Sigmoid colon (tissue), 4 donors: ENCODE measurements around the gene UBN2.

ENCODE experiments used
- CTCF ChIP-seq, 4 experiments: fragments of 450-650 bp in 3 of 4; fragments of 200-600 bp in 1 of 4; IDR thresholded peaks; one replicate each; pipeline ENCODE4 v1.5.1; 2016 to 2019; ENCODE audit warnings: antibody characterized with exemption in 4 of 4, mild to moderate bottlenecking in 3 of 4, moderate library complexity in 2 of 4
- EP300 ChIP-seq, 4 donors: sonication (generic); formaldehyde crosslinking; IDR thresholded peaks; one replicate each; pipeline ENCODE4 v1.6.1; 2017; ENCODE audit warnings: antibody characterized with exemption in 4 of 4
- POLR2A ChIP-seq, 2 donors: fragments of 450-650 bp; IDR thresholded peaks; one replicate each; pipeline ENCODE4 v1.6.1; 2016; ENCODE audit warnings: antibody characterized with exemption in 2 of 2, mild to moderate bottlenecking in 2 of 2, moderate library complexity in 2 of 2
- POLR2AphosphoS5 ChIP-seq, 4 donors: sonication (generic); formaldehyde crosslinking; IDR thresholded peaks; one replicate each; pipeline ENCODE4 v1.6.1; 2017; ENCODE audit warnings: antibody characterized with exemption in 4 of 4

GRCh38 chr7:139181404-139181803 lies 49.6 kb upstream of the UBN2 start:
- TF ChIP-seq CTCF (IDR thresholded peaks at IDR 0.05) (no peak), POLR2AphosphoS5 (IDR thresholded peaks at IDR 0.05) (no peak), POLR2A (IDR thresholded peaks at IDR 0.05) (no peak), EP300 (IDR thresholded peaks at IDR 0.05) (no peak)
